Testis (tissue), 3 donors: ENCODE data around the gene TEX26. TPM values are rescaled to one million over a fixed set of nuclear protein-coding genes. Genes with fewer than 3 reads are reported as not detected.

ENCODE experiments used
- DNase-seq: peaks from one replicate; pipeline ENCODE4 v3.0.0-alpha.2; 2019
- H3K27ac ChIP-seq, 2 donors: fragments of 200-600 bp; sonication (generic); one replicate each; pipeline ENCODE4 v1.5.1; 2019
- H3K27me3 ChIP-seq: fragments of 200-600 bp; sonication (generic); one replicate; pipeline ENCODE4 v1.5.1; 2019
- H3K36me3 ChIP-seq: fragments of 200-600 bp; sonication (generic); one replicate; pipeline ENCODE4 v1.5.1; 2017; ENCODE audit warnings: low read depth; ENCODE audit errors: missing control alignments
- H3K4me1 ChIP-seq: fragments of 200-600 bp; sonication (generic); one replicate; pipeline ENCODE4 v1.5.1; 2019
- H3K4me3 ChIP-seq, 2 donors: fragments of 200-600 bp; sonication (generic); one replicate each; pipeline ENCODE4 v1.5.1; 2017 to 2019
- H3K9me3 ChIP-seq: fragments of 200-600 bp; sonication (generic); one replicate; pipeline ENCODE4 v1.5.1; 2017
- POLR2A ChIP-seq: fragments of 450-650 bp; IDR thresholded peaks from one replicate; pipeline ENCODE4 v1.6.1; 2017; ENCODE audit warnings: antibody characterized with exemption, mild to moderate bottlenecking, moderate library complexity
- WGBS, 2 donors: methylation state at CpG; one replicate each; pipeline ENCODE4 v1.1.5; 2018; 5-methylcytosine and 5-hydroxymethylcytosine counted together
- intact Hi-C: fragments of 100-400 bp; cut with DNase I; formaldehyde crosslinking; loops from one replicate; pipeline ENCODE4 v1.15.1; 2023; ENCODE audit warnings: low total_unique reads
- polyA plus RNA-seq: library from polyadenylated mRNA; stranded (reverse); fragments of 350-450 nt; fragmentation: Illumina TruSeq; extraction: RNeasy Lipid Tissue Mini Kit (QIAGEN cat#74804); gene quantifications from one replicate; pipeline ENCODE4 v1.2.3, GENCODE V29; 2014; ENCODE audit warnings: low read depth, low replicate concordance; ENCODE audit not compliant: insufficient read depth
- total RNA-seq, 2 donors: library from RNA; depleted of rRNA; stranded (reverse); fragments of >200 nt; gene quantifications; one replicate each; pipeline ENCODE4 v1.2.3, GENCODE V29; 2016
- TF ChIP-seq, protein P1 (sequence below), 3 experiments: fragments of 450-650 bp in 2 of 3; fragments of 200-600 bp in 1 of 3; sonication (generic) in 1 of 3; IDR thresholded peaks; one replicate each; pipeline ENCODE4 v1.5.1; 2016 to 2019; ENCODE audit warnings: antibody characterized with exemption in 3 of 3, mild to moderate bottlenecking in 2 of 3, moderate library complexity in 1 of 3

The TEX26 gene
- total and polyA plus RNA-seq, 3 donors from 2014 or later = 5.5 to 40.7 (median 21.4) TPM

DNA sequence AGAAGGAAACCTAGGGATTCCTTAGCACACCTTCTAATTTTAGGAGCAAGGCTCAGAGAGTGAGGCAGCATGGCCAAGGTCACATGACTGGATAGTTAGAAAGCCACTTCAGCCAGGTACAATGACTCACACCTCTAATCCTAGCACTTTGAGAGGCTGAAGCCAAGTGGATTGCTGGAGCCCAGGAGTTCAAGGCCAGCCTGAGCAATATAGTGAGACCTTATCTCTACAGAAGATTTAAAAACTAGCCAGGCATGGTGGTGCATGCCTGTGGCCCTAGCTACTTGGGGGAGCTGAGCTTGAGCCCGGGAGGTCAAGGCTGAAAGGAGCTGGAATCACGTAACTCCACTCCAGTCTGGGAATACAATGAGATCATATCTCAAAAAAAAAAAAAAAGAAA is 69.2 kb downstream of the TEX26 start:
- DNase-seq = no peak

DNA sequence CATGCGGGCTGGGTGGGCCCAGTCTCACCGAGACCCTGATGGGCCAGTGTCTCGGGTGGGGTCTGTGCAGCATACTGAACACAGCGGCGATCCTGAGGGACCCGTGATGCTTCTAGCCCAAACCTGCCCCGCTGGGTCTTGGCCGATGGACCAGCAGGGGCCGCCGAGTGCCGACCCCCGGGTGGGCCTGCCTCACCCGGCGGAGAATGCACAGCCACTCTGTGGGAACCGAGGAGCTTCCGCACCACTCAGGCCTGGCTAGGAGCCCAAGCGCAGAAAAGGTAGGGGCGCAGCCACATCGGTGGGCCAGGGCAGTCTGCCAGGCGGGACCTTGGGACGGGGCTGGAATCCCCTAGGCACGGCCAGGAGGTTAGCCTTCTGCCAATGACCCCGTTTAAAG is 72.6 kb downstream of the TEX26 start:
- Histone ChIP-seq H3K27ac (no peak overlapping the region), H3K27me3 (no peaks in the 10 kb centered on the region), H3K36me3 (no peaks in the 10 kb centered on the region), H3K9me3 (no peaks in the 10 kb centered on the region), H3K4me3 (no peak overlapping the region), H3K4me1 (peaks cover 6% of the 10 kb centered on the region)
- TF ChIP-seq POLR2A = no peak
- TF ChIP-seq, protein P1, sequence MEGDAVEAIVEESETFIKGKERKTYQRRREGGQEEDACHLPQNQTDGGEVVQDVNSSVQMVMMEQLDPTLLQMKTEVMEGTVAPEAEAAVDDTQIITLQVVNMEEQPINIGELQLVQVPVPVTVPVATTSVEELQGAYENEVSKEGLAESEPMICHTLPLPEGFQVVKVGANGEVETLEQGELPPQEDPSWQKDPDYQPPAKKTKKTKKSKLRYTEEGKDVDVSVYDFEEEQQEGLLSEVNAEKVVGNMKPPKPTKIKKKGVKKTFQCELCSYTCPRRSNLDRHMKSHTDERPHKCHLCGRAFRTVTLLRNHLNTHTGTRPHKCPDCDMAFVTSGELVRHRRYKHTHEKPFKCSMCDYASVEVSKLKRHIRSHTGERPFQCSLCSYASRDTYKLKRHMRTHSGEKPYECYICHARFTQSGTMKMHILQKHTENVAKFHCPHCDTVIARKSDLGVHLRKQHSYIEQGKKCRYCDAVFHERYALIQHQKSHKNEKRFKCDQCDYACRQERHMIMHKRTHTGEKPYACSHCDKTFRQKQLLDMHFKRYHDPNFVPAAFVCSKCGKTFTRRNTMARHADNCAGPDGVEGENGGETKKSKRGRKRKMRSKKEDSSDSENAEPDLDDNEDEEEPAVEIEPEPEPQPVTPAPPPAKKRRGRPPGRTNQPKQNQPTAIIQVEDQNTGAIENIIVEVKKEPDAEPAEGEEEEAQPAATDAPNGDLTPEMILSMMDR (IDR thresholded peaks at IDR 0.05) = no peak
- 79 to 87% methylated on average over 7 to 23 of the region's 23 CpGs for WGBS, 2 donors
- DNase-seq = no peak
- intact Hi-C loops = no loop called here

More for the DNA sequence above, 69.2 kb downstream of the TEX26 start:
- Histone ChIP-seq H3K36me3 (no peaks in the 10 kb centered on the region), H3K9me3 (no peaks in the 10 kb centered on the region), H3K4me3 (no peak overlapping the region), H3K4me1 (peaks cover 9% of the 10 kb centered on the region), H3K27ac (no peak overlapping the region), H3K27me3 (no peaks in the 10 kb centered on the region)
- WGBS, 2 donors = 18 to 38% methylated on average over 2 of the region's 2 CpGs
- intact Hi-C loops = no loop called here
- TF ChIP-seq POLR2A = no peak
- TF ChIP-seq, protein P1 (IDR thresholded peaks at IDR 0.05) = no peak

DNA sequence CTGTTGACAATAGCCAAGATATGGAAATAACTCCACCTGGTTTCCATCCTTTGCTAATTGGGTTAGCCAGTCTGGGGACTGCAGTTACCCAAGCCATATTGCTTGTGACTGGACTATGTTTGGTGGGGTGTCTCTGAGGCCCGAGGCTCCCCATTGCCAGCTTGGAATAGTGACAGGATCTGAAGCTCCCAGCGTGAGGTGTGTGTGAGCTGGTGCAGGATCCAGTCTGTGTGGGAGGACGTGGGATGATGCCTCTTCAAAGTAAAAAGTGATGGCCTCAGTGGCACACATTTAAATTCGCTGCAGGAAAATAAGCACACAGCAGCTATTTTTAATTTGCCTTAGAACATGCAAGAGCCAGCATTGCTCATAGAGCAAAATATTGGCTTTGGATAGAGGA is 75.0 kb downstream of the TEX26 start:
- intact Hi-C loops = no loop called here
- H3K27ac ChIP-seq = no peak overlapping the region
- H3K36me3 ChIP-seq = no peaks in the 10 kb centered on the region
- no peaks in the 10 kb centered on the region for H3K27me3 ChIP-seq
- no peaks in the 10 kb centered on the region for H3K4me1 ChIP-seq
- DNase-seq = no peak
- H3K9me3 ChIP-seq = no peaks in the 10 kb centered on the region
- TF ChIP-seq, protein P1 (IDR thresholded peaks at IDR 0.05) = no peak
- no peak for TF ChIP-seq POLR2A
- H3K4me3 ChIP-seq = no peak overlapping the region
- WGBS, 2 donors = 55 to 58% methylated on average over 2 to 4 of the region's 4 CpGs

DNA sequence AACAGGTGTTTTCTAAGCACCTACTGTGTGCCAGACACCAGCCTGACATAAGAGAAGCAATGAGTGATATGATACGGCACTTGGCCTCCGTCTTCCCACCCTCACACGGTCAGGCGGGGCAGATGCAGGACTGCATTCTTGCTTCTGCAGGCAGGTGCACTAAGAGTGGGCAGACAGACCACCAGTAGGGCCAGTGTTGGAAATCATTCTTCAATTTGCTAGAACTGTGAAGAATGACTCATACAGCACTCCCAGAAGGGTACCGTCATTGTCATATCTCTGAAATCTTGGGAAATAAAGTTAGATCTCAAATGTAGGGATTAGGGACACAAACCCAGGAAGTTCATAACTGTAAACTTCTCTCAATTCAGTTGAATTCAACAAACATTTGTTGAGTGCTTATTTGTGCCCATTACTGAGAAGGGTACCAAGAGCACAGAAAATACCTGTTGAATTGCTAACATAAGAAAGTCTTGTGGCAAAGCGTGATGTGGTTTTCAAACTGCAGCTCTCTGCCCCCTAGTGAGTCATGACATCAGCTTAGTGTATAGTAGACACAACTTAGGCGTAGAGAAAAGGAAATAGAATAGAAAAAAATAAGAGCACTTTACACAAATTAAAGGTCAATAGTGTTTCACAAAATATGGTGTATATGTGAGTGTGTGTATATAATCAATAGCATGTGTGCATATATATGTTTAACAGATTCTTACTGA is 76.1 kb downstream of the TEX26 start:
- Histone ChIP-seq H3K4me1 (no peaks in the 10 kb centered on the region), H3K9me3 (no peaks in the 10 kb centered on the region), H3K36me3 (no peaks in the 10 kb centered on the region), H3K27ac (no peak overlapping the region), H3K27me3 (no peaks in the 10 kb centered on the region), H3K4me3 (no peak overlapping the region)
- intact Hi-C loops = no loop called here
- no peak for DNase-seq
- TF ChIP-seq, protein P1 (IDR thresholded peaks at IDR 0.05) = no peak
- no peak for TF ChIP-seq POLR2A
- 89 to 90% methylated on average over 7 of the region's 7 CpGs for WGBS, 2 donors

DNA sequence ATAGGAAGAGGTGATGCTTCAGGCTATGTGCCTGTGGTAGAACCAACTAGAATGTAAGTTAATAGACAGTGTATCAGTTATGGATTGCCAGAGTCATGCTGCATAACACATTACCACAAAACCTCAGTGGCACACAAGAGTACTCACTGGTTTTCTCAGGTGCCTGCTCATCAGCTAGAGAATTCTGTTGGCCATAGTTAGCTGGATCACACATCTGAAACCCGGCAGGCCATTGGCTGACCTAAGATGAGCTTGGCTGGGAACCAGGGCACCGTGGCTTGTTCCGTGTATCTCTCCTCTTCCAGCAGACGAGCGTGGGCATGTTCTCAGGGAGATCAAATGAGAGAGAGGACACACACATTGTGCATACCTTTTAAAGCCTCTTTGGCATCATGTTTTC is 76.7 kb downstream of the TEX26 start:
- no peaks in the 10 kb centered on the region for H3K9me3 ChIP-seq
- DNase-seq = no peak
- intact Hi-C loops = no loop called here
- no peak for TF ChIP-seq POLR2A
- TF ChIP-seq, protein P1 (IDR thresholded peaks at IDR 0.05) = no peak
- H3K27me3 ChIP-seq = no peaks in the 10 kb centered on the region
- WGBS, 2 donors = 71 to 82% methylated on average over 5 of the region's 5 CpGs
- no peaks in the 10 kb centered on the region for H3K4me1 ChIP-seq
- H3K27ac ChIP-seq = no peak overlapping the region
- H3K36me3 ChIP-seq = no peaks in the 10 kb centered on the region
- no peak overlapping the region for H3K4me3 ChIP-seq
